Dermis blood vessel endothelial cell (primary cell): ENCODE measurements around the gene RXYLT1. TPM values are rescaled to one million over a fixed set of nuclear protein-coding genes. Genes with fewer than 3 reads are reported as not detected.
"Not testable (repeated sequence)": the region's sequence is repeated elsewhere in the genome, so short reads cannot be mapped to it uniquely, and the experiment has no call there.

Experiments
- DNase-seq: peaks from one replicate; pipeline ENCODE4 v3.0.0; 2010
- total RNA-seq: library from RNA; depleted of rRNA; stranded (reverse); fragments of >200 nt; gene quantifications from 2 replicates; pipeline ENCODE4 v1.2.3, GENCODE V29; 2014

Gene RXYLT1
- total RNA-seq, 1 donor from 2014 or later, result 11.1 TPM

- no peak for DNase-seq
These were observed 25.0 kb downstream of the RXYLT1 start for GRCh38 chr12:63804746-63805145.

DNA sequence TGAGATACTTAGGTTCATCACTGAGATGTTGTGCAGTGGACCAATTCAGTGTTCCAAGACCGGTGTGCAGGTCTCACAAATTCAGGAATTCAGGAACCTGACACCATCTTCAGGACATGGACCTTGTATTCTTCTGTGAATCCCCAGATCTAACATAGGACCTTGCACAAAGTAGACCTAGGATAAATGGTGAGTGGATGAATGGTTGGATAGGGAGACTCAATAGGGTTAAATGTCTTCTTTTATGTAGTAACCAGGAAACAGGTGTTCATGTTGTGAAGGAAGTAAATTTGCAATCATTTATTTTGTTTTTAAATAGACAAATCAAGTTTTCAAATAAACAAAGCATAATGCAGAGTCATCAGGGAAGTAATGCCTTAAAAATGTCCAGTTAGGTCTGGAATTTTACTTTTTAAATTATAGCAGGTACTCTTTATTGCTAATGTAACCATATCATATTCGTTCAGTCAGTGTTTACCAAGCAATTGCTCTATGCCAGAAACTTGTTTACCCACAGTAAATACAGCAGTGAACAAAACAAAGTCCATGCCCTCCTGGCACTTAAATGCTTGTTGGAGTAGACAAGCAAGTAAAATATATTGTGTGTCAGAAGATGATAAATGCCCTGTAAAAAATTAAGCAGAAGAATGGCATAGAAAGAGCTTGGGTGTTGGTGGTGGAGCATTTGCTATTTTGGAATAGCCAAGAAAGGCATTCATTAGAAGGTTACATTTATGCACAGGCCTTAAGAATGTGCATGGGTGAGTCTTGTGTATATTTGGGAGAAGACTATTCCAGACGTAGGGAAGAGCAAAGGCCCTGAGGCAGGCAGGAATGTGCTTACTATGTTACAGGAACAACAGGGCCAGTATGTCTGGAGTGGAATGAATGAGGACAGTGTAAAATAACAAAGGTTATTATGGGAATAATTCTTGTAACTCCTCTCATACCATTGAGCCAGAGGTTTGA lies 26.3 kb downstream of the RXYLT1 start:
- DNase-seq, result peak; percentile 3

DNA sequence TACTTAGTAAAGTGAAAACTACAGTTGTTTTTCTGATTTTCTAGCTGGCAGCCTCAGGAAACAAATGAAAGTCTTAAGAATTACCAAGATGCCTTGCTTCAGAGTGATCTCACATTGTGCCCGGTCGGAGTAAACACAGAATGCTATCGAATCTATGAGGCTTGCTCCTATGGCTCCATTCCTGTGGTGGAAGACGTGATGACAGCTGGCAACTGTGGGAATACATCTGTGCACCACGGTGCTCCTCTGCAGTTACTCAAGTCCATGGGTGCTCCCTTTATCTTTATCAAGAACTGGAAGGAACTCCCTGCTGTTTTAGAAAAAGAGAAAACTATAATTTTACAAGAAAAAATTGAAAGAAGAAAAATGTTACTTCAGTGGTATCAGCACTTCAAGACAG lies 28.9 kb downstream of the RXYLT1 start:
- DNase-seq, result no peak

DNA sequence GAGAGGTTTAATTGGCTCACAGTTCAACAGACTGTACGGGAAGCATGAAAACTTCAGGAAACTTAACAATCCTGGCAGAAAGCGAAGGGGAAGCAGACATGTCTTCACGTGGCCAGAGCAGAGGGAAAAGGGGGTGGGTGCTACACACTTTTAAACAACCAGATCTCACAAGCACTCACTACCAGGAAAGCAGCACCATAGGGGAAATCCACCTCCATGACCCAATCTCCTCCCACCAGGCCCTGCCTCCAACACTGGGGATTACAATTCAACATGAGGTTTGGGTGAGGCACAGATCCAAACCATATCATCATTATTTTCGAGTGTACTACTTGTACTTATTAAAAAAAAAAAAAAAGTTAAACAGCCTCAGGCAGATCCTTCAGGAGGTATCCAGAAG lies 29.9 kb downstream of the RXYLT1 start:
- DNase-seq, result no peak

DNA sequence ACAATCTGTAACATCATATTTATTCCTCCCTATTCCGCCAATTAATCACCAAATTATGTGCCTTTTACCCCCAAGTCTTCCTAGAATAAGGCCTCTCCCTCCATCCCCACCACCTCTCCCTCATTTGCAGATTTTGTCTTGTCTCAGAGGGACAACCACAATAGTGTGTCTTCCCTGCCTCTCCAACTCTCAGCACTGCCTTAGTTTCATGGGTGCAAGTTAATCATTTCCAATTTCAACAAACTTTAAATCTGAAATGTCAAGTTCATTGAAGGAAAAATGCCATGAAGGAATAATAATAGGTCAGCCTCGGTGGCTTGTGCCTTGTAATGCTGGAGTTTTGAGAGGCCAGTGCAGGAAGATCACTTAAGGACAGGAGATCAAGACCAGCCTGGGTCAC lies 31.6 kb downstream of the RXYLT1 start:
- no peak for DNase-seq

DNA sequence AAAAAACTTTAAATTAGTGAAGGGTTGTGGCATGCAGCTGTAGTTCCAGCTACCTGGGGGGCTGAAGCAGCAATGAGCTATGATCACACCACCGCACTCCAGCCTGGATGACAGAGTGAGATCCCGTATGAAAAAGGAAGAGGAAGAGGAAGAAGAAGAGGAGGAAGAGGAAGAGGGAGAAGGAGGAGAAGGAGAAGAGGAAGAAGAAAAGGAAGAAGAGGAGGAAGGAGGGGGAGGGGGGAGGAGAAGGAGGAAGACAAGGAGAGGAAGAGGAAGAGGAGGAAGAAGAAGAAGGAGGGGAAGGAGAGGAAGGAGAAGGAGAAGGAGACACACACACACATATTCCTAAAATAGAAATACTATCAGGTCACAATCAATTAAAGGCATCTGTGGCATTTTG lies 32.0 kb downstream of the RXYLT1 start:
- DNase-seq, result no peak

DNA sequence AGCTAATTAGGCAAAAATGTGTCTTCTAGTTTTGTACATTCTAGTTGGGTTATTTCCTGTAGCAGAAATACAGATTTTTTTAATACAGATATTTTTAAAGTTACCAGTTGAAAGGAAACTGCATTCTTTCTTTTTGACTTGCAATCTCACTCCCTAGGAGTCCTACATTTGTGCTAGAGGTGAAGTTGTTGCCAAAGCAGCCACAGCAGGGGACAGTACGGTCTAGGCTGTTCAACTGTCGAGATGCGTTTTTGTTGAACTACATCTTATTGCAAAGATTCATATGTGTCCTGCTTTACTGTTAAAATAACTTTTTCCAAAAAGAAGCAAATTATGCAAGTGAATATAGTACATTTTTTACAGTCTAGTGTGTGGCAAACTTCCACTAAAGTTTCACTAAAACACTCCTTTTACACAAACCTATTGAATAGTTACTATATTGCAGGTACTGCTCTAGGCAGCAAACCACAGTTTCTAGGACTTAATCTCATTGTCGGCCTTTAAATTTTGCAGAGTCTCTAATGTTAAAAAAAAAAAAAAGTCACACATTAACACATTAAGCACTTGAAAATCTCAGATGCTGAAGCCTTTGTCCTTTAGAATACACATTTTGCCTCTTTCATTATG lies 34.5 kb downstream of the RXYLT1 start:
- no peak for DNase-seq

- DNase-seq, result no peak
These were observed 35.8 kb downstream of the RXYLT1 start for GRCh38 chr12:63815482-63815852.

GRCh38 chr12:63816031-63816430 lies 36.3 kb downstream of the RXYLT1 start:
- no peak for DNase-seq

GRCh38 chr12:63820427-63820826 lies 40.7 kb downstream of the RXYLT1 start:
- DNase-seq, result no peak

GRCh38 chr12:63821781-63822251 lies 42.1 kb downstream of the RXYLT1 start:
- peak; percentile 15 for DNase-seq

DNA sequence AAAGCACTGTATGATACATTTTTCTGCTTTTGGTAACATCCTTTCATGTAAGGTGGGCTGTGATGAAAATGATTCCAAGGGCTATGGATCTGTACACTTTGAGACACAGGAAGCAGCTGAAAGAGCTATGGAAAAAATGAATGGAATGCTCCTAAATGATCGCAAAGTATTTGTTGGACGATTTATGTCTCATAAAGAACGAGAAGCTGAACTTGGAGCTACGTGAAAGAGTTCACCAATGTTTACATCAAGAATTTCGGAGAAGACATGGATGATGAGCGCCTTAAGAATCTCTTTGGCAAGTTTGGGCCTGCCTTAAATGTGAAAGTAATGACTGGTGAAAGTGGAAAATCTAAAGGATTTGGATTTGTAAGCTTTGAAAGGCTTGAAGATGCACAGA lies 42.6 kb downstream of the RXYLT1 start:
- no peak for DNase-seq

DNA sequence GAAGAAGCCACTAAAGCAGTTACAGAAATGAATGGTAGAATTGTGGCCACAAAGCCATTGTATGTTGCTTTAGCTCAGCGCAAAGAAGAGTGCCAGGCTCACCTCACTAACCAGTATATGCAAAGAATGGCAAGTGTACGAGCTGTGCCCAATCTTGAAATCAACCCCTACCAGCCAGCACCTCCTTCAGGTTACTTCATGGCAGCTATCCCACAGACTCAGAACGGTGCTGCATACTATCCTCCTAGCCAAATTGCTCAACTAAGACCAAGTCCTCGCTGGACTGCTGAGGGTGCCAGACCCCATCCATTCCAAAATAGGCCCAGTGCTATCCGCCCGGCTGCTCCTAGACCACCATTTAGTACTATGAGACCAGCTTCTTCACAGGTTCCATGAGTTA lies 43.3 kb downstream of the RXYLT1 start:
- no peak for DNase-seq

- peak; percentile 79 for DNase-seq
These were observed 46.4 kb downstream of the RXYLT1 start for GRCh38 chr12:63826006-63826585.

GRCh38 chr12:63828867-63829266 lies 49.2 kb downstream of the RXYLT1 start:
- no peak for DNase-seq

DNA sequence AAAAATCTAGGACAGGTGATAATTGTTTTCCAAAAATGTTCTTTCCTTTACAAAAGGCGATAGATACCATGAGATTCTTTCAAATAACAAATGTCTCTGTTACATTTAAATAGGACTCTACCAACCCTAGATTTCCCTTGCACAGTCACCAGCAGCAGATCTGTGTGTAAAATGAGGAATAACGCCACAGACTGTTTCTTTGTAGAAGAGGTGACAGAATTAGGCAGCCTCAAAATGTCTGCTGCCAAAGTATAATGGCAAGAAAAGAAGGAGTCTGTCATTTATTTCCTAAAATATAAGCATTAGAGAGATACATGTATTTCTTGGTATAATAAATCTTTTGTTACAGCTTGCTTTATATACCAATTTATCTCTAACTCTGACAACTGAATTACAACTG lies 56.3 kb downstream of the RXYLT1 start:
- no peak for DNase-seq

DNA sequence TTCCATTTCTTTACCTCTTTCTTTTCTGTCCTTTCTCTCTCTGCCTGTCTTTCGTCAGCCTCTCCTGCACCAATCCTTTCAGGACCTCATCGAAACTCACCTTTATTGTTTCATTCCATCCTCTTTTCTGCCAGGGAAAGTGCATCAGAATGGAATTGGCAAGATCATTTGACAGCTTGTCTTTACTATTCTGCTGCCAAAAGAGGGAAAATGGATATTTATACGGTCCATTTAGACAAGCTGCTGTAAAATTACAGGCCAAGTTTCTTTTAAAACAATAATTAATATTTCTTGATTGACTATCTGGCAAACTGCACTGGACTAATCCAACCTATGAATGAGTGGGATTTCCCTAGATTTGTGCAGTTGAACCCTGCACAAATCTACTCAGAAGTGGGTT lies 57.2 kb downstream of the RXYLT1 start:
- no peak for DNase-seq

GRCh38 chr12:63838411-63838810 lies 58.7 kb downstream of the RXYLT1 start:
- no peak for DNase-seq

- no peak for DNase-seq
These were observed 61.3 kb downstream of the RXYLT1 start for GRCh38 chr12:63841011-63841410.

DNA sequence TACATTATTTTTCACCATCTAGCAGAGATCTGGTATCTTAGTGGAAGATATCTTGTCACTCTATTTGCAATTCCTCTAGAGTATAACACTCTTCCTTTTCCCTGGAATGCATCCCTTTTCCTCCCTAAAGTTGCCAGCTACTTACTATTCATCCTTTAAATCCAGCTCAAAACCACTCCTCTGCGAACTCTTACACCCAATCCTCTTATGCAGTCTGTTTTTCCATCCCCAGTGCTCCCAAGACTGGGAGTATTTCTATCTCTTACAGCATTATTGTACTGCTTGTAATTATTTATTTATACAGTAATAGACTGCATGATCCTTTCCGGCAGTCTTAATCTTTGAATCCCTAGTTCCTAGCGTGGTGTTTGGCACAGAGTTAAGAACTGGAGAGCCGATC lies 61.9 kb downstream of the RXYLT1 start:
- DNase-seq, result no peak

- DNase-seq, result not testable (repeated sequence)
These were observed 63.0 kb downstream of the RXYLT1 start for GRCh38 chr12:63842750-63843149.

DNA sequence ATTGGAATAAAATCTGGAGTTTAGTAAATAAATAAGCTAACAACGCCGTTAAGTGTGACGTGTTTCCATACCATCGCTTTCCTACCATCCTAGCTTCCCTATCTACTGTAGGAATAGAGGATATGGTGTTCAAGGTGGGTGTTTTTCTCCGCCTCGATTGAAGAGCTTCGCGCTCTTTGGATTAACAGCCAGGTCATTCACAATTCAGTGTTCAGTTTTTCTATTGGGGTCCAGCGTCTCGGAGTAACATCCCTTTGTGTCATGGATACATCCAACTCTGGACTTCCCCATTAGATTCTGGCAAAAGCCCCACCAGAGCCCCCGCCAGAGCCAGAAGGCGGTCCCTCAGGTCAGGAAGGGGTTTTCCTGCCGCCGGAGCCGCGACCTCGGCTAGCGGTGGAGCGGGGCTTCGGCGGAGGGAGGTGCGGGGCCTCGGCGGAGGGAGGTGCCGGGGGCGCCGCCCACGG lies 63.6 kb downstream of the RXYLT1 start:
- no peak for DNase-seq

DNA sequence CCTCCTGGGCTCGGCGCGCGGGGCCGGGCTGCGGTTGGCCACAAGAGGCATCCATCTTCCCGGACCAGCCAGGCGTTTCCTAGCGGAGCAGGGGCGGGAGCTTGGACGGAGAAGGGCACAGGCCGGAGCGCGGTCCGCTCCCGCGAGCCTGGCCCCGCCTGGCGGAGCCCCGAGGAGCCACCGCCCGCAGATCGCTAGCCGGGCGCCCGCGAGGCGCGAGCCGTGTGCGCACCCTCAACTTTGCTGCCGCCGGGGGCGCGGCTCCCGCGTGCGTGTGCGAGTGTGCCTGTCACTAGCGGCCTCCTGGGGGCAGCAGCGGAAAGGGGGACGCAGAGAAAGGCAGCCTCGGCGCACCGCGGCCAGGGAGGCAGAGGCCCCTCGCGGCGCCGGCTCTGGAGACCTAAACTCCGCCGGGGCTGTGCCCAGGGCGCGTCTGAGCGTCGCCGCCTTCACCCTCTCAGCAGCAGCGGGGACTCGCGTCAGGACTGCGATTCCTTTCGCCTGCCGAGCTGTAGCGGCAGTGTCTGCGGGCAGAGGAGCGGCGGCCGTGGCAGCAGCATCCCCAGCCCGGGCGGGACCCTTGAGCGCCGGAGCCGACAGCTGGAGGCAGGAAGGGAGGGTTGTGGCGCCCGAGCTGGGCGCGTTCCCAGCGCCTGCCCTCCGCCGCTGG lies 64.1 kb downstream of the RXYLT1 start:
- peak; percentile 97 for DNase-seq
